Skeletal muscle satellite cell (primary cell): ENCODE results near the gene MYO7B.
A peak's percentile ranks its signal among the peaks of the same experiment; 100 is the strongest.

Experiments used
- H3K27me3 ChIP-seq: 2 replicates; pipeline ENCODE4 v1.7.0; 2013; ENCODE audit warnings: low read length; ENCODE audit not compliant: control insufficient read depth, insufficient read depth
- H3K36me3 ChIP-seq: 2 replicates; pipeline ENCODE4 v1.7.0; 2013; ENCODE audit warnings: mild to moderate bottlenecking, control low read depth, low read length; ENCODE audit not compliant: insufficient read depth
- H3K4me1 ChIP-seq: 2 replicates; pipeline ENCODE4 v1.7.0; 2013; ENCODE audit warnings: low read length; ENCODE audit not compliant: control insufficient read depth, insufficient read depth
- H3K4me2 ChIP-seq: 2 replicates; pipeline ENCODE4 v1.7.0; 2013; ENCODE audit warnings: mild to moderate bottlenecking, low read length
- H3K4me3 ChIP-seq: 2 replicates; pipeline ENCODE4 v1.7.0; 2013; ENCODE audit warnings: low read length
- H3K9ac ChIP-seq: 2 replicates; pipeline ENCODE4 v1.7.0; 2013; ENCODE audit warnings: mild to moderate bottlenecking, low read depth, low read length, moderate library complexity
- H3K9me3 ChIP-seq: replicated peaks from 2 replicates; pipeline ENCODE4 v1.7.0; 2013; ENCODE audit warnings: mild to moderate bottlenecking, control low read depth, low read length

The MYO7B gene

DNA sequence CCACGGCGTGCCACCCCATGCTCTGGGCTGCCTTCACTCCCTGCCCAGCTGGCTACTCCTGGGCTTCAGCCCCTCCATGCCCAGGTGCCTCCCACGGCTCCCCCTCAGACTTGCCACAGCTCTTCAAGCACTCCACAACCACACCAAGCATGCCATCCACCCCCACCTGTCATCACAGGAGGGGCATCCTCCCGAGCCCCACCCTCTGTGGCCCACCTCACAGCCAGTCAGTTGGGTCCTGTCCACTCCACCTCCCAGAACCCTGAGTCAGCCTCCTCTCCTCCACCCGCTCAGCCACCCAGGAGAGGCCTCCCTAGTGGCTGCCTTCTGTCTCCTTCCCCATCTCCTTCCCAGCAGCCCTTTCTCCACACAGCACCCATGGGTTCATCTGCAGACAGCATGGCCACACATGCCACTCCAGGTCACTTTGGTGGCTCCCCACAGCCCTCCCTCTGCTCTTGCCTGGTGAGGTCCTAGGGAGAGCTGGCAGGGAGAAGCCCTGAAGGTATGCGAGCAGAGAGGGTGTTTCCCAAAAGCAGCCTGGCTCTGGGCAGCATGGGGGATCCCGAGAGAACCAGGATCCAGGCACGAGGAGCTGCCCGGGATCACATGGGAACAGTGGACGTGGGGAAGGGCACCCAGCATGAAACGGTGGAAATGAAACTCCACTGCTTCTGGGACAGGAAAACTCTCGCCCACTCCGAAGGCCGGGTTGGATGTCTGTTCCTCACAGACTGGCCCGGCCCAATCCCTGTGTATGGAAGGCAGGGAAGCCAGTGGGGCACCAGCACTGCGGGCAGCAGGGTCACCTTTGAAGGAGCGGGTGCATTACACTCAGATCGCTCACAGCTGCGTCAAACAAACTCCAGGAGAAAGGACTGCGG, 137.1 kb downstream of the MYO7B start:
- Histone ChIP-seq H3K4me1 (peaks cover 24% of the 10 kb centered on the region), H3K9me3 (no peaks in the 10 kb centered on the region), H3K4me2 (no peak overlapping the region), H3K36me3 (no peaks in the 10 kb centered on the region), H3K9ac (no peak overlapping the region), H3K27me3 (peaks cover 18% of the 10 kb centered on the region), H3K4me3 (no peak overlapping the region)

DNA sequence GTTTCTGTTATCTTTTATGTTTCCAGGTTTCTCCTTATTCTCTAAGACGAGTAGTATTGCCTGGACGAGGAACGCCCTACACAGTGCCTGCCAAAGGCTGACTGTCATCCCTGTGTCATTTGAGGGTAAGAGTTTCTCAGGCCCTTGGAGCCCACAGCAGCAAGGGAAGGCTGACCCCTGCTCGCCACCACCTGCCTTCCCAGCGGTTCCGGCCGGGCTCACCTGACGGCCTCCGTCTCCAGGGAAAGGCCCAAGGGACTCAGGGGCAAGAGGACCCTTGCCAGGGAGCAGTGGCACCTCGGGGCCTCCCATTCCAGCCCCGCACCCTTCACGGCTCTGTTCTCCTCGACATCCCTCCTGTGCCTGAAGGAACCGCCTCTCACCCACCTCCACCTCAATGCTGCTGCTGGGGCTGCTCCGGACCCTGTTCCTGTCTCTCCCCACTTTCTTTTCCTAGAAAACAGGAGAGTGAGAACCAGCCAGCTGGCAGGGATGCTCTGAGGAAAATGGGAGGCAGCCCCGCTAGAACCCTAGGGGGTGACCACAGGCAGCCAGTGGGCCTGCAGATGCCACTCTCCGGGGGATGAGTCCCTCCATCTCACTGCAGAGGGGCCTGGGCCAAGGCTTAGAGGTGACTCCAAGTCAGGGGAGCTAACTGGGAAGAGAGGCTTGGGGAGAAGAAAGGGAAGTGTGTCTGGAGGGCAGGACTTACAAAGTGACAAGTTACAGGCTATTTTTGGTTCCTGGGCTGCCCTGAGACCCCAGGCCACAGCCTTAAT, 138.0 kb downstream of the MYO7B start:
- H3K9ac ChIP-seq, result peak overlapping the region; percentile 74
- H3K4me3 ChIP-seq, result peak overlapping the region; percentile 77
- H3K36me3 ChIP-seq, result no peaks in the 10 kb centered on the region
- H3K4me2 ChIP-seq, result peak overlapping the region; percentile 92
- peaks cover 26% of the 10 kb centered on the region for H3K27me3 ChIP-seq
- H3K9me3 ChIP-seq, result no peaks in the 10 kb centered on the region
- H3K4me1 ChIP-seq, result peaks cover 24% of the 10 kb centered on the region

DNA sequence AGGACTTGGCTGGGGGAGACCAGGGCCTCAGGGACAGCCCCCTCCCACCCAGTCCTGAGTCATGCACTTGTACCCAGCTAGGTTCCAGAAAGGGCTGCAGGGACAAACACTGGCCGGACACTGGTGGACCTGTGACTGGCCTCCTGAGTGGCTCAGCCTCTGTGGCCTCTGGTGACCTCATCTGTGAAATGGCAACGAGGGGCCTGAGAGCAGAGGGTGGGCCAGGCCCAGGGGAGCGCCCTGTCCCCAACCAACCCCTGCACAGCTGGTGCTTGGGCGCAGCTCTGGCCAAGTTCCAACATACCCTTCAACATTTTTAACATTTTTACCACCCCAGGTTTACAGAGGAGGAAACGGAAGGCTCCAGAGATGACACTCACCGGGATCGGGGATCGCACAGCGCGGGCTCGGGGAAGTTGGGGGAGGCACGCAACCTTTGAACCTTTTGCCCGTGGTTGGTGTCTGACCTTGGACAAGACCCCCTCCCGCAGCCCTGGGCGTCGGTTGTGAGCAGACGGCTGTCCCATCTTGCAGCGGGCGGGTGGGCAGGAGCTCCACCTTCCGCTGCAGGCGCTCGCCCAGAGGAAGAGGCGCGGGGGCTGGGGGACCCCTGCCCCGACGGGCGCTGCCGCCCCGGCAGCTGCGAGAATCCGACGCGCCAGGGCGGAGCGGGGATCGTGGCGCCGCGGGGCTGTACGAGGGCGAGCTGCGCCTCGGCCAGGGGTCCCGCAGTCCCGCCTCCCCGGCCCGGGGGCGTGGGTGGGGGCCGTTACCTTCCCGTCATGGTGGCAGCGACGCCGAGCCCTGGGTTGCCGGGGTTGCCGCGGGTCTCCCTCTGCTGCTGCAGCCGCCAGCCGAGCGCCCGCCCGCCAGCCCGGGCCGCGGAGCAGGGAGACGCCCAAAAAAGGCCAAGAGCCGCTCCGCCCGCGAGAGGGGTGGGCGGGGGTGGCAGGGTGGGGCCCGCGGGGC, 139.0 kb downstream of the MYO7B start:
- no peaks in the 10 kb centered on the region for H3K36me3 ChIP-seq
- H3K4me3 ChIP-seq, result peak overlapping the region; percentile 77
- peaks cover 24% of the 10 kb centered on the region for H3K4me1 ChIP-seq
- peak overlapping the region; percentile 74 for H3K9ac ChIP-seq
- peak overlapping the region; percentile 92 for H3K4me2 ChIP-seq
- H3K27me3 ChIP-seq, result peaks cover 26% of the 10 kb centered on the region
- no peaks in the 10 kb centered on the region for H3K9me3 ChIP-seq

DNA sequence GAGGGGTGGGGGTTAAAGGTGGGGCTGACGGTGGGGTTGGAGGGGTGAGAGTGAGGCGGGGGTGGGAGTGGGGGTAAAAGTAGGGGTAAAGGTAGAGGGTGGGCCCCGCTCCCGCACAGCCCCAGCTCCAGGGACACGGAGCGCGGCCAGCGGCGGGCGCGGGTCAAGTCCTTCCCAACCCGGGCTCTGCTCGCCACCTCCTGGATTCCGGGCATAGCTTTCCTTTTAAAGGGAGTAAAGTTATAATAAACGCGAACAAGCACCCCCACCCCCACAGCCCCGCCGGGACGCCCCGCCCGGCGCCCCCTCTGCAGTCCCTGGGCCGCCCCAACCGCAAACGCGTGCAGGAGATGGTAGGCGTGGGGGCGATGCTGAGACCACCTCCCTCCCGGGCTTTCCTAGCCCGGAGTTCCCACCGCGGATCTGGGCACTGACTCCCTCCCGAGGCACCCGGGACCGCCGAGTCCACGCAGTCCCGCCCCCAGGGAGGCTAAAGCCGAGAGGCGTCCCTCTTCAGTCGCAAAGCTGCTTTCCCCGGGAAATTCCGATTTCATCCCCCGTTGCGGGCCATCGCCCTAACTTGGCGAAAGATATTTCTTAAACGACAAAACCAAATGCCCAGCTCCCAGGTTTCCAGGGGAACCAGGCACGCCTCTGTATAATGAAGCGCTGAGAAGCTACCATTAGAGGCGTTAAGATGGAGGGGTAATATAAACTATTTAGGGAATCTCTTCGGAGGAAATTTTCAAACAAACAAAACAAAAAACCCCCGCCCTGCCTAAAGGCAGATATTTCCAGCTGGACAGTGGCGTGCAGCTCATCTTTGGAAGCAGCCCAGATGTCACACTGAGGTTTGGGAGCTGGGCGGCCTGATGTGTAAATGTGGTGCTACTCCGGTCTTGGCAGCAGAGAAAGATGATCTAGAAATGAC, 140.1 kb downstream of the MYO7B start, which contains the start of gene LIMS2:
Gene LIMS2, minus strand, starts transcription at position 200 of the 931 bp plus-strand sequence. CDS start 506 bp downstream, outside the sequence.
- H3K4me1 ChIP-seq, result peaks cover 22% of the 10 kb centered on the region
- peak within 1 kb of the TSS; percentile 74 for H3K9ac ChIP-seq
- peak within 1 kb of the TSS; percentile 78 for H3K4me3 ChIP-seq
- H3K9me3 ChIP-seq, result no peaks in the 10 kb centered on the region
- peaks cover 26% of the 10 kb centered on the region for H3K27me3 ChIP-seq
- H3K4me2 ChIP-seq, result peak within 1 kb of the TSS; percentile 98
- no peaks in the 10 kb centered on the region for H3K36me3 ChIP-seq

DNA sequence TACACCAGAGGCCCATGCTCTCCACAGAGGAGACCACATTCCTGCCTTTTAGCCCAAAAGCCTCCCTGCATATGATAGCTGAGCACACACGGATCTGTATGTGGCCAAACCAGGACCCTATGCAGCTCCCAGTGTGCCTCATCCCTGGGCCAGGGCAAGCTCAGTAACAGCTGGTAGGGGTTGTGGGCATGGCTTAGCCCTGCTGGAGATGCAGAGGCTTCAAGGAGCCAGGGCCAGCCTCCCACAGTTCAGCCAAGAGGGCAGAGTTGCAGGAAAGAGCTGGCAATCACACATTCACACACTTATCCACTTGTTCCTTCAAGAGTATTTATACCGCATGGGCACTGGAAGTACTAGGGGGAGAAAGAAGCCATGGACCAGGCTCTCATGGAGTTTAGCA, 141.4 kb downstream of the MYO7B start:
- Histone ChIP-seq H3K4me1 (peaks cover 29% of the 10 kb centered on the region), H3K4me3 (no peak overlapping the region), H3K9me3 (no peaks in the 10 kb centered on the region), H3K4me2 (no peak overlapping the region), H3K27me3 (peaks cover 26% of the 10 kb centered on the region), H3K9ac (no peak overlapping the region), H3K36me3 (no peaks in the 10 kb centered on the region)

DNA sequence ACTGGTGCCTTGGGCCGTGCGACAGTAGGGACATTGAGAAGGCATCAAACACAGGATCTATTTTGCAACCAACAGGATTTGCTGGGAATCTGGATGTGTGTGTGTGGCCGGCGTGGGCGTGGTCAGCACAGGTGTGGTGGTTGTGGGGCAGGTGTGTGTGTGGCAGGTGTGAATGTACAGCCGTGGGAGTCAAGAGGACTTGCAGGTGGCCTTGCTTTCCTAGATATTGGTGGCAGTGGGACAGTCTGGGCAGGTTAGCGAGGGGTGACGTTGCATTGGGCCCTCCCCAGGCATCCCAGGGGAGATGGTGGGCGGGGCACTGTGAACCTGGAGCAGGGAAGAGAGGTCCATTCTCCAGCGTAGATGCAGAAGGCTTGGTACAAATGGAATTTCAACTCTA, 143.0 kb downstream of the MYO7B start:
- Histone ChIP-seq H3K27me3 (peaks cover 26% of the 10 kb centered on the region), H3K36me3 (no peaks in the 10 kb centered on the region), H3K4me3 (no peak overlapping the region), H3K4me2 (no peak overlapping the region), H3K9me3 (no peaks in the 10 kb centered on the region), H3K9ac (no peak overlapping the region), H3K4me1 (peaks cover 28% of the 10 kb centered on the region)

DNA sequence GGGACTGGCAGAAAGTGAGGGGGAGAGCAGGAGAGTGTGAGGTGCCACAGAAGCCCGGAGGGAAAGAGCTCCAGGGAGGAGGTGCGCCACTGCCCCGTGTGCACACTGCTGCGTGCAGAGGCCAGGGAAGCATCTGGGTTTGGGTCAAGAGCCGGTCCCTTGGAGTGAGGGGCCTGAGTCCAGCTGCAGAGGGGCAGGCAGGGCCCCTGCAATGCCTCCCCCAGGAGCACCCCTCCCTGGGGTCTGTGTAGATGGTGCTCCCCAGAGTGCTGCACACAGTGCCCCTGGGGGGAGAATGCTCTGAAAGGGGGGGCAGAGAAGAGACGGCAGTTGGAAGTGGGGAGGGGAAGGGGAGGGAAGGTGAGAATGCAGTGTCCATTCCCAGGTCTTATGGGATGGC, 143.5 kb downstream of the MYO7B start:
- H3K9me3 ChIP-seq, result no peaks in the 10 kb centered on the region
- peaks cover 26% of the 10 kb centered on the region for H3K27me3 ChIP-seq
- no peaks in the 10 kb centered on the region for H3K36me3 ChIP-seq
- peaks cover 28% of the 10 kb centered on the region for H3K4me1 ChIP-seq
- H3K9ac ChIP-seq, result no peak overlapping the region
- no peak overlapping the region for H3K4me2 ChIP-seq
- no peak overlapping the region for H3K4me3 ChIP-seq

DNA sequence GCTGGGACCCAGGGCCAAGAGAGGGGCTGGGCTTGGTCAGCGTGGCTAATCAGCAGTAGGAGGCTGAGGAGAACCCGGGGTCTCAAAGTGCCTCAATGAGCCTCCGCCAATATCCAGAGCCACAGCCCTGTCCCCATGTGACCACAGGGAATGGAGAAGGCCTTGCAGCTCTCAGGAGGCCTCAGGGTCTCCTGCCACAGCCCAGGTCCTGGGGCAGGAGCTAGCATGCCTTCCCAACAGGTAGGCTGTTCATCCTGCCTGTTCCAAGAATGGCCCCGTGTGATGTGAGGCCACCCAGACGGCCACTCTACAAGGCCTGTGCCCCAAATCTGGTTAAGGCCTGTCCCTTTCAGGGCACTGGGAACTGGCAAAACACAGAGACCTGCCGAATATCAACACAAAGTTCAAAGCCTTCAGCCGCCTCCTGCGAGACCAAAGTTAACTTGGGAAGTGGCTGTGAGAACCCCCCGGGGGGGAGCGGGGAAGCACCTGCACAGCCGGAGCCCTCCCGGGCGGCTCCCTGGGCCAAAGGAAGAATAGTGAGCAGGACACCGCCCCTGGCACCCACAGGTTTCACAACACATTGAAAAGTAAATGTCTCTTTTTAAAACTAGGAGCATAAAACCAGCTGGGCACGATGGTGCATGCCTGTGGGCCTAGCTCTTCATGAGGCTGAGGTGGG, 144.3 kb downstream of the MYO7B start:
- Histone ChIP-seq H3K27me3 (peaks cover 26% of the 10 kb centered on the region), H3K4me2 (no peak overlapping the region), H3K9ac (no peak overlapping the region), H3K9me3 (no peaks in the 10 kb centered on the region), H3K4me3 (no peak overlapping the region), H3K4me1 (peaks cover 22% of the 10 kb centered on the region), H3K36me3 (no peaks in the 10 kb centered on the region)

DNA sequence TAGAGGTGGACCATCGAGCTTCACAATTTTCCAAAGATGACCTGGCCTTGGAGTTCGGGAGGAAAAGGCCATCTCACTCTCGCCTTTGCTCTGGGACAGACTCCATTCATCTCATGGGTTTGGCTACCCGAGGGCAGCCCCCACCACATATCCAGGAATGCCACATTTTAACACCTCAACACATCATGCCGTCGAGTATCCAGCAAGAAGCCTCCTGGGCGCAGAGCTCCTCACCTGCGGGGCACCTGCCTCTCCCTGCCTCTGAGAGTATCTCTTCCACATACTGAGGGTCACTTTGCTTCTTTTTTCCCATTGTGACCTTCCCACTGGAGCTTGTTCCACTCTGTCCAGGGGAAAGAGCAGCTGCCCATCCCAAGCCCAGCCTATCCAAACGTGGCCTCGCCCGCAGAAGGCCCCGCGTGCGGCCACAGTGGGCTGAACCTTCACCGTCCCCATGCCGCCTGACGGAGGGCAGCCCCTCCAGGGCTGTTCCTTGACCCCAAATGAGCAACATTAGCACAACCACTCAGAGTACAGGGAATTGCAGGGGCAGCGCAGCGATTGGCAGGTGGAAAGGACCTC, 145.3 kb downstream of the MYO7B start:
- Histone ChIP-seq H3K4me1 (peaks cover 19% of the 10 kb centered on the region), H3K9ac (no peak overlapping the region), H3K27me3 (peaks cover 24% of the 10 kb centered on the region), H3K4me3 (no peak overlapping the region), H3K36me3 (no peaks in the 10 kb centered on the region), H3K4me2 (peak overlapping the region; percentile 78), H3K9me3 (no peaks in the 10 kb centered on the region)
